ENCODE data around the gene PFKFB4. TPM values are rescaled to one million over a fixed set of nuclear protein-coding genes. Genes with fewer than 3 reads are reported as not detected.

The PFKFB4 gene
- total RNA-seq, 5 donors from 2014 or later (not counting 1 experiment from before 2014, with no cell fraction given) = 1.8 to 4.2 (median 2.4) TPM

DNA sequence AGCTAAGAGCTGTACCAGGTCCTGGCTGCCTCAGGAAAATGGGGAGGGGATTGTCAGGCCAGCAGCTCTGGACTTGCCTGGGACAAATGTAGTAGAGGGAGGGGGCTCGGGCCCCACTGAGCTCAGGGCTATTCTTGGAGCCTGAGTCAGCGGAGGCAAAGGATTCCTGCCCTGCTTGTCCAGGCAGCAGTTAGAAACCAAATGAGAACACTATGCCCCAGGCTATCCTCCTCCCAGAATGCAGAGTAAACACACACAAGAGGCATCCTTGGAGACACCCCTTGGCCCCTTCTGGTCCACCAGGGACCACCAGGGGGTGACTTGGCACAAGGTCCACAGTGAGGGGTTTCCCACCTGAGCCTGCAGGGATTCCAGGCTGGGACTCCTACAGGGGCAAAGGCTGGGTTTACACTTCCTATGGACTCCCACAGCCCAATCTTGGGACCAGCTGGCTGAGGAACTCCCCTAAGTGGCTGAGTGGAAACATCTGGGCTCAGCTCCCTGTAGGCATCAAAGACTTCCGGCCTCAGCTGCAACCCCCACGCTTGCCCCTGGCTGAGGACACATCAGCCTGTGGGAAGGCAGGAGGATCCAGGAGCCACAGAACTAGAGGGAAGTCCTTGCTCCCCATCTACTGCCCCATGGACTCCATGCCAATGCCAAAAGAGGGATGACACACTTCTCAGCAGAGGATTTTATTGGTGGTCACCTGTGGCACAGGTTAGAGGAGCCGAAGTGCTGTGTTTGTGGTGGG is 41.9 kb upstream of the PFKFB4 start:
- no peak overlapping the region for H3K4me3 ChIP-seq (ENCODE audit: control insufficient read depth in 1 of 2, extremely low read depth in 1 of 2, low read length in 1 of 2)
- Mint-ChIP-seq H3K27ac (no peak overlapping the region), H3K9me3 (no peaks in the 10 kb centered on the region), H3K36me3 (peaks cover 33% of the 10 kb centered on the region), H3K4me3 (no peak overlapping the region), H3K4me1 (peaks cover 6 to 9% (median 6%) of the 10 kb centered on the region in 3 donors), H3K27me3 (peaks cover 9 to 16% of the 10 kb centered on the region in 2 donors)
- ChIA-PET POLR2A (no interaction called here), CTCF (no interaction called here)
- peaks cover 26 to 56% of the 10 kb centered on the region in 2 donors for H3K36me3 ChIP-seq (ENCODE audit: control insufficient read depth in 2 of 2, extremely low read depth in 1 of 2, insufficient read depth in 1 of 2, low read length in 1 of 2)
- H3K9me3 ChIP-seq = no peaks in the 10 kb centered on the region
- peaks cover 0 to 27% of the 10 kb centered on the region in 2 experiments for H3K27me3 ChIP-seq (replicated peaks in 1 of 2; ENCODE audit: control insufficient read depth in 2 of 2, extremely low read depth in 1 of 2, insufficient read depth in 2 of 2, low read length in 1 of 2)
- peaks cover 0 to 8% of the 10 kb centered on the region in 2 experiments for H3K4me1 ChIP-seq (ENCODE audit: control insufficient read depth in 1 of 2, extremely low read depth in 1 of 2, insufficient read depth in 2 of 2, low read length in 2 of 2)
- WGBS (ENCODE audit: insufficient coverage) = 96% methylated on average over 2 of the region's 5 CpGs
- no peak for DNase-seq
- ATAC-seq (replicated peaks in 1 of 4) = no peak
- no peak overlapping the region for H3K27ac ChIP-seq (ENCODE audit: low read length)

DNA sequence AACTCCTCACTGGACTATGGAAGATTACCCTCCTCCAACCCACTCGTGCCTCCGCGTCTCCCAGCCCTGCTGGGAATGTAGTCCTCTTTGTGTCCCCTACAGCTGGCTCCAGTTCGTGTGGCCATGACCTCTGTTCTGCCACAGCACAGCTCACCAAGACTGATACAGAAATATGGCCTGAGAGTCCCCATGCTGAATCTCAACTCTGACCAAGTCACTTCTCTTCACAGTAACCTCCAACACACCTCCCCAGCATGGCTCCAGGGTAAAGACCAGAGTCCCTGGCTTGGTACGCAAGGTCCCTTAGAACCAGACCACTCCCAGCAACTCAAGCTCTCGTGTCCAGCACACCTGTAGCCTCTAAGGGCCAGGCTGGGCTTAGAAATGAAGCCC is 40.8 kb upstream of the PFKFB4 start:
- Histone ChIP-seq H3K4me3 (ENCODE audit: control insufficient read depth in 1 of 2, extremely low read depth in 1 of 2, low read length in 1 of 2) (no peak overlapping the region), H3K27ac (ENCODE audit: low read length) (no peak overlapping the region), H3K4me1 (ENCODE audit: control insufficient read depth in 1 of 2, extremely low read depth in 1 of 2, insufficient read depth in 2 of 2, low read length in 2 of 2) (peaks cover 0 to 8% of the 10 kb centered on the region in 2 experiments), H3K27me3 (replicated peaks in 1 of 2; ENCODE audit: control insufficient read depth in 2 of 2, extremely low read depth in 1 of 2, insufficient read depth in 2 of 2, low read length in 1 of 2) (peaks cover 0 to 38% of the 10 kb centered on the region in 2 experiments), H3K36me3 (ENCODE audit: control insufficient read depth in 2 of 2, extremely low read depth in 1 of 2, insufficient read depth in 1 of 2, low read length in 1 of 2) (peaks cover 17 to 45% of the 10 kb centered on the region in 2 donors), H3K9me3 (no peaks in the 10 kb centered on the region)
- Mint-ChIP-seq H3K4me3 (no peak overlapping the region), H3K36me3 (peaks cover 24% of the 10 kb centered on the region), H3K4me1 (peaks cover 6 to 9% (median 6%) of the 10 kb centered on the region in 3 donors), H3K9me3 (no peaks in the 10 kb centered on the region), H3K27me3 (peaks cover 13 to 27% of the 10 kb centered on the region in 2 donors), H3K27ac (no peak overlapping the region)
- CTCF ChIA-PET = no interaction called here
- POLR2A ChIA-PET = no interaction called here
- ATAC-seq (replicated peaks in 1 of 4) = no peak
- 91% methylated on average over 6 of the region's 6 CpGs for WGBS (ENCODE audit: insufficient coverage)
- DNase-seq = no peak

DNA sequence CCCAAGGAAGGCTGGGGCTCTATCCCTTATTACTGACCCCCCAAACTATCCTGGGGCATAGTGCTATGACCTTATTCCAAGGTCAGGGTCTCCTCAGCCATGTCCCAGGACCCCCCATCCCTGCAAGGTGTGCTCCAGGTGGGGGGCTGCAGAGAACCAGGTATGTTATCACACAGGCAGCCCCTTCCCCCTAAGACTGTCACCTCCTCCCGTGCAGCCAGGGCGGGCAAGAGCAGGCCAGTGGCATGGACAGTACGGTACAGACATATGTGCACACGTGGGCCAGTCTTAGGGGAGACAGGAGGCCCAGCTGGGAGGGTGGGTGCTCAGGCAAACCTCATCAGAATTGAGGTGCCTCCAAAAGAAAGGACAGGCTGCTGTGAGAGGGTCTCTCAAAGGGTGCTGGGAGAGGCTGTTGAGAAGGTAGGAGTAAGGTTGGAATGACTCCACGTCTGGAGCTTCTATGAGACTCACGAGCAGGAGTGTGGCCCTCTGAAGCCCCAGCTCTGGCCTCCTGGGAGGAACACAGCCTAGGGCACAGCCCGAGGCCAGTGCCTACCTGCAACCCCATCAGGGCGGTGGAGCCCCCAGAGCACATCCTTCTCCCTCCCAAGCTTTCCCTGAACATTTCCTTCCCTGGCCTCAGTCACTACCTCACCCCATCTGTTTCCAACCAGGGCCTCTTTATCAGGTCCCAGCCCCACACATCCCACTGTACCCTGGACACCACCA is 40.2 kb upstream of the PFKFB4 start:
- H3K27ac ChIP-seq (ENCODE audit: low read length) = no peak overlapping the region
- Mint-ChIP-seq H3K27ac (no peak overlapping the region), H3K27me3 (peaks cover 13 to 27% of the 10 kb centered on the region in 2 donors), H3K4me3 (no peak overlapping the region), H3K4me1 (peaks cover 6 to 9% (median 6%) of the 10 kb centered on the region in 3 donors), H3K36me3 (peaks cover 21% of the 10 kb centered on the region), H3K9me3 (no peaks in the 10 kb centered on the region)
- H3K36me3 ChIP-seq (ENCODE audit: control insufficient read depth in 2 of 2, extremely low read depth in 1 of 2, insufficient read depth in 1 of 2, low read length in 1 of 2) = peaks cover 15 to 42% of the 10 kb centered on the region in 2 donors
- no peak for ATAC-seq (replicated peaks in 1 of 4)
- no peak for DNase-seq
- CTCF ChIA-PET = no interaction called here
- H3K9me3 ChIP-seq = no peaks in the 10 kb centered on the region
- POLR2A ChIA-PET = no interaction called here
- peaks cover 0 to 8% of the 10 kb centered on the region in 2 experiments for H3K4me1 ChIP-seq (ENCODE audit: control insufficient read depth in 1 of 2, extremely low read depth in 1 of 2, insufficient read depth in 2 of 2, low read length in 2 of 2)
- peaks cover 0 to 44% of the 10 kb centered on the region in 2 experiments for H3K27me3 ChIP-seq (replicated peaks in 1 of 2; ENCODE audit: control insufficient read depth in 2 of 2, extremely low read depth in 1 of 2, insufficient read depth in 2 of 2, low read length in 1 of 2)
- H3K4me3 ChIP-seq (ENCODE audit: control insufficient read depth in 1 of 2, extremely low read depth in 1 of 2, low read length in 1 of 2) = no peak overlapping the region
- WGBS (ENCODE audit: insufficient coverage) = 93% methylated on average over 4 of the region's 8 CpGs

DNA sequence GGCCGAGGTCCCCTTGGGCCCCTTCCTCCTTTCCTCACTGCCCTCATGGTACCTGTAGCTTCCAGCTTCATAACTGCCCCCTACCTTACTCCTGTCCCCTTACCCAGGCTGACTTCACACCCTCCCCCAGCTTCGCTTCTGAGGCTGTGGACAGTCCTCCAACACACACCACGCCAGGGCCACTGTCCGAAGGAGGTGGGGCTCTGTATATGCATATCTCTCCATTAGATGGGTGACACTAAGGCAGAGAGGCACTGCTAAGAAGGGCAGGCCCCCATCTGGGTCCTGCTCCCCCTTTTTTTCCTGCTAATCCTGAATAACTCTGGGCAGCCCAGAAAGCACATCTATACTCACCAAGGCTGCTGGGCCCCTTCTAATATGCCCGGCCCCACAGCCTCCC is 39.6 kb upstream of the PFKFB4 start:
- CTCF ChIA-PET = no interaction called here
- H3K9me3 Mint-ChIP-seq = no peaks in the 10 kb centered on the region

DNA sequence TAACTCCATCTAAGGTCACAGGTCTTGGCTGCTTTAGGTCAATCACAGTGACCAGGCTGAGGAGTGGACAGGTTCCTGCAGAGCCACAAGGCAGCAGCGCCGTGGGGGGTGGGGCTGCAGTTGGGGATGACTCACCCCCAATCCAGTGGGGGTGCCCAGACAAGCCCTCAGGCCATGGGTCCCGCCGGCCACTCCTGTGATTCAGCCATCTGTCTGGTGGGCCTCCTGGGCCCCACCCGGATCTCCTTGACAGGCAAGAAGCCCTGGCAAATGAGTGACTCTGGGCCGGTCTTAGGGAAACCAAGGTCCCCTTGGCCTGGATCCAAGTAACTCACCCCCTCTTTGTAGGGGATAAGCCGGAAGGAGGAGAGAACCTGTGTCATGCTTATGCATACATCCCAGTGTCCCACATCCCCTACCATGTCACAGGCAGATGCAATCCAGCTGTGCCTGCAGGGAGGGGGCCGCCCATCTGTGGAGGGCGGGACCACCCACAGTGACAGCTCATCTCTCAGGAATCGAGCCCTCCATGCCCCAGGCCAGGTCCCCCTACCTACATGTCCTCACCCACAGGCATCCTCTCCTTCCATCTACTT is 39.0 kb upstream of the PFKFB4 start:
- H3K27ac ChIP-seq (ENCODE audit: low read length) = no peak overlapping the region
- peaks cover 17% of the 10 kb centered on the region for H3K36me3 Mint-ChIP-seq
- H3K9me3 Mint-ChIP-seq = no peaks in the 10 kb centered on the region
- H3K27ac Mint-ChIP-seq = no peak overlapping the region
- H3K9me3 ChIP-seq = no peaks in the 10 kb centered on the region
- DNase-seq (no peak), ATAC-seq (replicated peaks in 1 of 4) (peak in 1 of 4 experiments; percentile 12)
- H3K36me3 ChIP-seq (ENCODE audit: control insufficient read depth in 2 of 2, extremely low read depth in 1 of 2, insufficient read depth in 1 of 2, low read length in 1 of 2) = peaks cover 10 to 31% of the 10 kb centered on the region in 2 donors
- H3K4me3 Mint-ChIP-seq = peak overlapping the region in 1 of 3 donors; percentile 43
- peaks cover 0 to 54% of the 10 kb centered on the region in 2 experiments for H3K27me3 ChIP-seq (replicated peaks in 1 of 2; ENCODE audit: control insufficient read depth in 2 of 2, extremely low read depth in 1 of 2, insufficient read depth in 2 of 2, low read length in 1 of 2)
- H3K4me1 ChIP-seq (ENCODE audit: control insufficient read depth in 1 of 2, extremely low read depth in 1 of 2, insufficient read depth in 2 of 2, low read length in 2 of 2) = peaks cover 0 to 8% of the 10 kb centered on the region in 2 experiments
- 60% methylated on average over 3 of the region's 10 CpGs for WGBS (ENCODE audit: insufficient coverage)
- H3K27me3 Mint-ChIP-seq = peaks cover 20 to 35% of the 10 kb centered on the region in 2 donors
- peaks cover 6 to 9% (median 6%) of the 10 kb centered on the region in 3 donors for H3K4me1 Mint-ChIP-seq
- POLR2A ChIA-PET = no interaction called here
- no peak overlapping the region for H3K4me3 ChIP-seq (ENCODE audit: control insufficient read depth in 1 of 2, extremely low read depth in 1 of 2, low read length in 1 of 2)
- CTCF ChIA-PET = no interaction called here

More for the DNA sequence above, 39.6 kb upstream of the PFKFB4 start:
- Mint-ChIP-seq H3K27ac (no peak overlapping the region), H3K36me3 (peaks cover 21% of the 10 kb centered on the region), H3K4me1 (peaks cover 6 to 9% (median 6%) of the 10 kb centered on the region in 3 donors), H3K27me3 (peaks cover 15 to 31% of the 10 kb centered on the region in 2 donors), H3K4me3 (peak overlapping the region in 1 of 3 donors; percentile 43)
- Histone ChIP-seq H3K9me3 (no peaks in the 10 kb centered on the region), H3K27ac (ENCODE audit: low read length) (no peak overlapping the region), H3K4me1 (ENCODE audit: control insufficient read depth in 1 of 2, extremely low read depth in 1 of 2, insufficient read depth in 2 of 2, low read length in 2 of 2) (peaks cover 0 to 8% of the 10 kb centered on the region in 2 experiments), H3K36me3 (ENCODE audit: control insufficient read depth in 2 of 2, extremely low read depth in 1 of 2, insufficient read depth in 1 of 2, low read length in 1 of 2) (peaks cover 10 to 36% of the 10 kb centered on the region in 2 donors), H3K27me3 (replicated peaks in 1 of 2; ENCODE audit: control insufficient read depth in 2 of 2, extremely low read depth in 1 of 2, insufficient read depth in 2 of 2, low read length in 1 of 2) (peaks cover 0 to 50% of the 10 kb centered on the region in 2 experiments), H3K4me3 (ENCODE audit: control insufficient read depth in 1 of 2, extremely low read depth in 1 of 2, low read length in 1 of 2) (no peak overlapping the region)
- WGBS (ENCODE audit: insufficient coverage) = 71% methylated on average over 3 of the region's 5 CpGs
- no peak for ATAC-seq (replicated peaks in 1 of 4)
- POLR2A ChIA-PET = no interaction called here
- no peak for DNase-seq

DNA sequence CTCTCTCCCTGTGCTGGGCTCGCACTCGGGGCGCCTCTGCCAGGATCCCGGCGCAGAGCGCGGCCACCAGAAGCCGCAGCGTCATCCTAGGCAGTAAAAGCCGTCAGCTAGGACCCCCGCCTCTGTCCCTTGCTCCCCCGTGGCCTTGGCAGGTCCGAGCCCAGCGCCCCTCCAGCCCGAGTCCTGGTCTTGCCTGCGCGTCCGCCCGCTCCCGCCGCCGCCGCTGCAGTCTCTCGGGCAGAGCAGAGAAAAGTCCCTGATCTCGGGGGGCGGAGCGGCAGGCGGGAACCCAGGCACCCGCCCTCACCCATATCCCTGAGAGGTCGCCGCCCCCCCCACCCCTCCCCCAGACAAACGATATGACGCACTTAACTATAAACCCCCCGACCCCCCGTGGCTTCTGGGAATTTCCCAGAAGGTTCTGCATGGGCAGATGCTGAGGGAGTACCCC is 38.5 kb upstream of the PFKFB4 start, which contains the start of gene COL7A1:
TSS of gene COL7A1 (minus strand) at position 255 of the 451 bp plus-strand sequence. CDS start at position 85, 170 bp downstream.
- DNase-seq (peak in 8 of 35 experiments; percentile 5 to 44 (median 16)), ATAC-seq (replicated peaks in 1 of 4) (peak in 1 of 4 experiments; percentile 60)
- Mint-ChIP-seq H3K36me3 (peaks cover 12% of the 10 kb centered on the region), H3K4me3 (peak within 1 kb of the TSS in 1 of 3 donors; percentile 58), H3K4me1 (peaks cover 6 to 9% (median 6%) of the 10 kb centered on the region in 3 donors), H3K9me3 (no peaks in the 10 kb centered on the region), H3K27me3 (peaks cover 22 to 38% of the 10 kb centered on the region in 2 donors), H3K27ac (no peak within 1 kb of the TSS)
- CTCF ChIA-PET = no interaction called here
- Histone ChIP-seq H3K36me3 (ENCODE audit: control insufficient read depth in 2 of 2, extremely low read depth in 1 of 2, insufficient read depth in 1 of 2, low read length in 1 of 2) (peaks cover 8 to 25% of the 10 kb centered on the region in 2 donors), H3K4me1 (ENCODE audit: control insufficient read depth in 1 of 2, extremely low read depth in 1 of 2, insufficient read depth in 2 of 2, low read length in 2 of 2) (peaks cover 0 to 8% of the 10 kb centered on the region in 2 experiments), H3K4me3 (ENCODE audit: control insufficient read depth in 1 of 2, extremely low read depth in 1 of 2, low read length in 1 of 2) (no peak within 1 kb of the TSS), H3K27ac (ENCODE audit: low read length) (no peak within 1 kb of the TSS), H3K9me3 (no peaks in the 10 kb centered on the region), H3K27me3 (replicated peaks in 1 of 2; ENCODE audit: control insufficient read depth in 2 of 2, extremely low read depth in 1 of 2, insufficient read depth in 2 of 2, low read length in 1 of 2) (peaks cover 0 to 59% of the 10 kb centered on the region in 2 experiments)
- 8% methylated on average over 27 of the region's 35 CpGs for WGBS (ENCODE audit: insufficient coverage)
- POLR2A ChIA-PET = no interaction called here
